Mesenchymal stem cell (in vitro differentiated cells and primary cell): ENCODE measurements around the gene MINDY4.

ENCODE experiments used
- DNase-seq: peaks from one replicate; pipeline ENCODE4 v3.0.0-alpha.2; 2013
- H2AFZ ChIP-seq: one replicate; pipeline ENCODE4 v1.6.1; 2013; ENCODE audit warnings: low read depth, mild to moderate bottlenecking, control low read depth, inconsistent platforms, low read length, moderate library complexity
- H2AK5ac ChIP-seq: 2 replicates; pipeline ENCODE4 v1.6.1; 2013; ENCODE audit warnings: low read length, moderate library complexity, mild to moderate bottlenecking, inconsistent platforms; ENCODE audit not compliant: severe bottlenecking
- H2BK120ac ChIP-seq: one replicate; pipeline ENCODE4 v1.6.1; 2013; ENCODE audit warnings: low read depth, mild to moderate bottlenecking, inconsistent platforms, low read length, moderate library complexity
- H2BK12ac ChIP-seq, 2 experiments: one replicate each; pipeline ENCODE4 v1.6.1; 2013; ENCODE audit warnings: inconsistent platforms in 2 of 2, low read length in 2 of 2, mild to moderate bottlenecking in 2 of 2, moderate library complexity in 2 of 2, control low read depth in 1 of 2
- H2BK15ac ChIP-seq: one replicate; pipeline ENCODE4 v1.6.1; 2013; ENCODE audit warnings: mild to moderate bottlenecking, low read depth, inconsistent platforms; ENCODE audit not compliant: poor library complexity, severe bottlenecking
- H2BK5ac ChIP-seq: 2 replicates; pipeline ENCODE4 v1.6.1; 2013; ENCODE audit warnings: low read depth, mild to moderate bottlenecking, low read length, control low read depth, inconsistent platforms; ENCODE audit not compliant: poor library complexity, severe bottlenecking
- H3K14ac ChIP-seq, 2 experiments: one replicate each; pipeline ENCODE4 v1.6.1; 2013; ENCODE audit warnings: inconsistent platforms in 2 of 2, low read length in 2 of 2, control low read depth in 1 of 2, mild to moderate bottlenecking in 1 of 2, moderate library complexity in 1 of 2
- H3K18ac ChIP-seq, 2 experiments: one replicate each; pipeline ENCODE4 v1.6.1; 2013; ENCODE audit warnings: inconsistent platforms in 2 of 2, low read length in 2 of 2, control low read depth in 1 of 2, low read depth in 1 of 2, mild to moderate bottlenecking in 1 of 2
- H3K23ac ChIP-seq, 2 experiments: one replicate each; pipeline ENCODE4 v1.6.1; 2013; ENCODE audit warnings: inconsistent platforms in 2 of 2, low read length in 2 of 2, mild to moderate bottlenecking in 2 of 2, moderate library complexity in 2 of 2, control low read depth in 1 of 2
- H3K27ac ChIP-seq: 2 replicates; pipeline ENCODE4 v1.5.1; 2013; ENCODE audit warnings: mild to moderate bottlenecking, moderate library complexity, low read length, control low read depth, inconsistent platforms; ENCODE audit not compliant: poor library complexity, severe bottlenecking
- H3K27me3 ChIP-seq, 2 experiments: 2 replicates each; pipeline versions ENCODE4 v1.6.1 to v1.7.0; 2013; ENCODE audit warnings: low read length in 2 of 2, mild to moderate bottlenecking in 2 of 2, moderate library complexity in 2 of 2, control low read depth in 1 of 2, inconsistent platforms in 1 of 2; ENCODE audit not compliant: control insufficient read depth in 1 of 2, insufficient read depth in 1 of 2
- H3K36me3 ChIP-seq, 2 experiments: 2 replicates each; pipeline versions ENCODE4 v1.6.1 to v1.7.0; 2013; ENCODE audit warnings: low read length in 2 of 2, control low read depth in 1 of 2, inconsistent platforms in 1 of 2, low read depth in 1 of 2, mild to moderate bottlenecking in 1 of 2; ENCODE audit not compliant: insufficient read depth in 2 of 2, control insufficient read depth in 1 of 2
- H3K4ac ChIP-seq, 2 experiments: one replicate each; pipeline ENCODE4 v1.6.1; 2013; ENCODE audit warnings: inconsistent platforms in 2 of 2, low read length in 2 of 2, mild to moderate bottlenecking in 2 of 2, moderate library complexity in 2 of 2, control low read depth in 1 of 2, low read depth in 1 of 2
- H3K4me1 ChIP-seq: 2 replicates; pipeline ENCODE4 v1.6.1; 2013; ENCODE audit warnings: low read depth, low read length, control low read depth; ENCODE audit not compliant: control insufficient read depth, insufficient read depth
- H3K4me2 ChIP-seq: 2 replicates; pipeline ENCODE4 v1.6.1; 2013; ENCODE audit warnings: low read length, mild to moderate bottlenecking, inconsistent platforms; ENCODE audit not compliant: poor library complexity, severe bottlenecking
- H3K4me3 ChIP-seq, 2 experiments: 2 replicates each; pipeline versions ENCODE4 v1.5.1 to v1.7.0; 2013; ENCODE audit warnings: low read length in 2 of 2, mild to moderate bottlenecking in 2 of 2, control low read depth in 1 of 2, low read depth in 1 of 2; ENCODE audit not compliant: insufficient read depth in 1 of 2
- H3K79me1 ChIP-seq: replicated peaks from 2 replicates; pipeline ENCODE4 v1.6.1; 2013; ENCODE audit warnings: mild to moderate bottlenecking, control low read depth, low read length, inconsistent platforms; ENCODE audit not compliant: poor library complexity, severe bottlenecking
- H3K9ac ChIP-seq: 2 replicates; pipeline ENCODE4 v1.7.0; 2013; ENCODE audit warnings: mild to moderate bottlenecking, low read length, moderate library complexity
- H3K9me3 ChIP-seq: 2 replicates; pipeline ENCODE4 v1.7.0; 2013; ENCODE audit warnings: mild to moderate bottlenecking, low read length; ENCODE audit not compliant: control insufficient read depth
- H4K8ac ChIP-seq: one replicate; pipeline ENCODE4 v1.6.1; 2013; ENCODE audit warnings: inconsistent platforms, mild to moderate bottlenecking, low read length, moderate library complexity
- H4K91ac ChIP-seq: one replicate; pipeline ENCODE4 v1.6.1; 2013; ENCODE audit warnings: mild to moderate bottlenecking, low read length, inconsistent platforms
- WGBS: methylation state at CpG from one replicate; pipeline ENCODE4 v1.1.7; 2013; ENCODE audit warnings: mixed read lengths; 5-methylcytosine and 5-hydroxymethylcytosine counted together

Gene MINDY4

DNA sequence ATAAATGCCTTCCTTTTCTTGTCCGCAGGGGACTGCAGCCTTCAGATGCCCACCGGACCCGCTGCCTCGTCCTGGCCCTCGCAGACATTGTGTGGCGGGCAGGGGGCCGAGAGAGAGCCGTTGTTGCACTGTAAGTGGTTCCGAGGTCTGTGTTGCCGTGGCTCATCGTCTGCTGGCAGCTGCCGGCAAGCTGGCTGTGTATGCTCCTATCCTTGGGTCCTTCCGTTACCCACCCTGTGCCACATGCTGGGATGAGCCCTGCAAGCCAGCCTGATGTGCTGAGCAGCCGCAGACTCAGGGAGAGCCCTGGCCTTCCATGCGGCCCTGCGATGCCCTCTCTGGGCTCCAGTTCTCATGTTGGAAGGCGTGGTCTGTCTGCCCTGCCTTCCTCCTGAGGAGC is 79.2 kb downstream of the MINDY4 start:
- H3K9ac ChIP-seq, result no peak overlapping the region
- H2BK120ac ChIP-seq, result no peak overlapping the region
- no peak overlapping the region for H3K18ac ChIP-seq
- H4K91ac ChIP-seq, result peak overlapping the region; percentile 4
- no peak overlapping the region for H4K8ac ChIP-seq
- peaks cover 3% of the 10 kb centered on the region for H3K79me1 ChIP-seq
- no peak overlapping the region for H3K27ac ChIP-seq
- H2BK15ac ChIP-seq, result no peak overlapping the region
- peaks cover 21% of the 10 kb centered on the region for H3K4me1 ChIP-seq
- peak overlapping the region in 1 of 2 experiments; percentile 76 for H3K14ac ChIP-seq
- H2BK5ac ChIP-seq, result no peak overlapping the region
- peaks cover 28 to 40% of the 10 kb centered on the region in 2 experiments for H3K36me3 ChIP-seq
- DNase-seq, result no peak
- no peak overlapping the region for H2BK12ac ChIP-seq
- no peak overlapping the region for H3K4me2 ChIP-seq
- H2AFZ ChIP-seq, result no peak overlapping the region
- 96% methylated on average over 17 of the region's 17 CpGs for WGBS
- H2AK5ac ChIP-seq, result no peak overlapping the region
- no peak overlapping the region for H3K4me3 ChIP-seq
- no peak overlapping the region for H3K23ac ChIP-seq
- no peaks in the 10 kb centered on the region for H3K27me3 ChIP-seq
- H3K4ac ChIP-seq, result no peak overlapping the region
- no peaks in the 10 kb centered on the region for H3K9me3 ChIP-seq

DNA sequence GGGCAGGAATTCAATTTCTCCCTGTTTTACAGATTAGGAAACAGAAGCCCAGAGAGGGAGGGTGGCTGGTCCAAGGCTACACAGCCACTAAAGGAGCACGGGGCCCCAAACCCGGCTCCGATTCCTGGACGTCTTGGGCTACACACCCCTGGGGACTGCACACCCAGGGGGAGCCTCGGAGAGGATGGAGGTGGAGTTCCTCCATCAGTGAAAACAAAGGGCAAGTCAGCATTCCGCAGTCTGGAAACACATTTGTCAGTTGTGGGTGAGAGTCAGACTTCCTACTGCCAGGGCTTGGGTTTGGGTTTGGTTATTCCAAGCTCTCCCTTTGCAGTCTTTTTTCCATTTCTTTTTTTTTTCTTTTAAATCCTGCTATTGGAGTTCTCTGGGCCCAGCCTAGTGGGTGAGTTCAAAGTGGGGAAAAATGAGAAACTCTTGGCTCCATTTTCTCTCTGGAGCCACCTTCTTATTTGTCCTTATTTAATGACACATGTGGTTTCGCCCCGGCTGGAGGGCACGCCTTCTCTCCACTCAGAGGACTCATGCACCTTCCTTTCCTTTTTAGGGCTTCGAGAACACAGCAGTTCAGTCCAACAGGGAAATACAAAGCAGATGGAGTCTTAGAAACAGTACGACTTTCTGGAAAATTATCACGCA is 80.6 kb downstream of the MINDY4 start:
- no peak overlapping the region for H3K4ac ChIP-seq
- no peak overlapping the region for H4K91ac ChIP-seq
- no peak overlapping the region for H2AK5ac ChIP-seq
- no peak overlapping the region for H3K23ac ChIP-seq
- no peak overlapping the region for H3K18ac ChIP-seq
- peaks cover 11% of the 10 kb centered on the region for H3K4me1 ChIP-seq
- H3K36me3 ChIP-seq, result peaks cover 42 to 48% of the 10 kb centered on the region in 2 experiments
- DNase-seq, result no peak
- no peak overlapping the region for H2BK12ac ChIP-seq
- peak overlapping the region; percentile 86 for H3K9ac ChIP-seq
- no peak overlapping the region for H4K8ac ChIP-seq
- no peak overlapping the region for H2BK15ac ChIP-seq
- no peaks in the 10 kb centered on the region for H3K9me3 ChIP-seq
- peaks cover 3% of the 10 kb centered on the region for H3K79me1 ChIP-seq
- H2AFZ ChIP-seq, result no peak overlapping the region
- H3K4me3 ChIP-seq, result no peak overlapping the region
- no peaks in the 10 kb centered on the region for H3K27me3 ChIP-seq
- no peak overlapping the region for H3K4me2 ChIP-seq
- H3K14ac ChIP-seq, result no peak overlapping the region
- H2BK120ac ChIP-seq, result no peak overlapping the region
- 91% methylated on average over 10 of the region's 12 CpGs for WGBS
- H3K27ac ChIP-seq, result no peak overlapping the region
- no peak overlapping the region for H2BK5ac ChIP-seq

GRCh38 chr7:30852308-30852684 is 81.1 kb downstream of the MINDY4 start:
- Histone ChIP-seq H3K4me1 (peaks cover 11% of the 10 kb centered on the region), H2BK120ac (no peak overlapping the region), H3K9ac (peak overlapping the region; percentile 86), H3K4me2 (no peak overlapping the region), H3K36me3 (peaks cover 46 to 48% of the 10 kb centered on the region in 2 experiments), H3K4ac (no peak overlapping the region), H3K27me3 (no peaks in the 10 kb centered on the region), H3K23ac (no peak overlapping the region), H2AK5ac (no peak overlapping the region), H4K91ac (no peak overlapping the region), H2BK12ac (no peak overlapping the region), H4K8ac (no peak overlapping the region), H3K18ac (no peak overlapping the region), H3K14ac (no peak overlapping the region), H3K27ac (no peak overlapping the region), H2BK15ac (no peak overlapping the region), H3K9me3 (no peaks in the 10 kb centered on the region), H2AFZ (no peak overlapping the region), H2BK5ac (no peak overlapping the region), H3K4me3 (no peak overlapping the region), H3K79me1 (peaks cover 3% of the 10 kb centered on the region)
- WGBS, result 66% methylated on average over 4 of the region's 4 CpGs
- DNase-seq, result no peak

- Histone ChIP-seq H3K4me3 (no peak overlapping the region), H2BK120ac (no peak overlapping the region), H3K27ac (no peak overlapping the region), H3K9ac (peak overlapping the region; percentile 86), H2AK5ac (no peak overlapping the region), H3K14ac (no peak overlapping the region), H3K79me1 (peaks cover 3% of the 10 kb centered on the region), H4K8ac (no peak overlapping the region), H3K4me2 (no peak overlapping the region), H4K91ac (no peak overlapping the region), H3K27me3 (no peaks in the 10 kb centered on the region), H3K36me3 (peaks cover 48% of the 10 kb centered on the region in 2 experiments), H3K4me1 (peaks cover 11% of the 10 kb centered on the region), H3K4ac (no peak overlapping the region), H2AFZ (no peak overlapping the region), H2BK15ac (no peak overlapping the region), H2BK12ac (no peak overlapping the region), H3K9me3 (no peaks in the 10 kb centered on the region), H3K18ac (no peak overlapping the region), H2BK5ac (no peak overlapping the region), H3K23ac (no peak overlapping the region)
- DNase-seq, result no peak
- WGBS, result 95% methylated on average over 11 of the region's 11 CpGs
These were observed 81.6 kb downstream of the MINDY4 start for GRCh38 chr7:30852744-30853288.
